GM21619 (cell line): Measurements from ENCODE around the gene TCHP.

Experiments
- ATAC-seq: cut with Tn5 transposase; IDR thresholded peaks from one replicate; pipeline ENCODE4 v1.9.1; 2021; ENCODE audit not compliant: unreplicated experiment

TCHP gene

DNA sequence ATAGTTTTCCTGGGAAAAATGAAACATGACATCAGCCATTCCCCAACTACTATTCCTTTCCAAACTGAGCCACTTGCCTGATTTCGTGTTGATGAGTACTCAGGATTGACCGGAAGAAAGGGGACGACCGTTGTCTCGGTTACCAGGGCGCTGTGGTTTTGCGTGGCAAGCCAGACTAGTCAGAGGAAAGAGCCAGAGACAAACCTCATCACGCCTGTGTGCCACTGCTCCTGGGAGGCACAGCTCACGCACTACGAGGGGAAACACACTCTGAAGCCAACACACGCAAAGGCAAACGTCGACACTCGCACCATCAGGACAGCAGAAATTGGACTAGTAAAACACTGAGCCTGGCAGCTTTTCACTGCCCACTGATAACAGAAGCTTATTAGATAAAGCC lies 61.1 kb downstream of the TCHP start:
- ATAC-seq, result no peak

DNA sequence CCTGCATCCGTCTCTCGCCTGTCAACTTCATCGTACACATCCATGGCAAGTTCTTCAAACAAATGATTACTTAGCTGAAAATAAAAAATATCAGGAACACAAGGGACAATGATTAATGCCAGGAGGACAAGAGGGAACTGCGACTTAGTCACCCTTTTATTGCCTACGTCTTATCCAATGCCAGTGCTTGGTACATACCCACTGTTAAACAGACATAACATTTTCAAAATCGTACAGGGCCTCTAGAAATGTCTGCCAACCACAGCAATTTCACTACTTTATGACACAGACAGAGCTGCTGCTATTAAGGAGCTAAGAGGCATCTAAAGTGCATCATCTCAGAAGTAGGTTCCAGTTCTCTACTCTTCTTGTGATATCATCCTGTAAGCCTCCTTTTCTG lies 61.5 kb downstream of the TCHP start:
- ATAC-seq, result no peak

DNA sequence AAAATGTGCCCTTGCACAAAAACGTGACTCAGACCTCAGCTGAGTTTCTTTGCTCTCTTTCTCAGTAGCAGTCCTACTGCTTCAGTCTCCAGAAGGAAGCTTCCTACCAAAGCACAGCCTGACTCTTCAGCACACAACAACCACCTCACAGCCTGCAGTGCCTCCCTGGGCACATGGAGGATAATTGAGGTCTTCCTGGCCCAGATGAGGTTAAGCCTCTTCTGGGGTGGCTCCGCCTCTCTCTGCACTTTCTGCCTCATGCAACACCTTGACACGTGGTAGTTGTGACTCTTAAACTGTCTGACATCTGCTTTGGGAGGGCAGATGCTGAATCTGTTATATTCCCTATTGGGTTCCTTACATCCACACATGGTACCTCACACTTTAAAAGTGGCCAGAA lies 62.3 kb downstream of the TCHP start:
- ATAC-seq, result no peak

DNA sequence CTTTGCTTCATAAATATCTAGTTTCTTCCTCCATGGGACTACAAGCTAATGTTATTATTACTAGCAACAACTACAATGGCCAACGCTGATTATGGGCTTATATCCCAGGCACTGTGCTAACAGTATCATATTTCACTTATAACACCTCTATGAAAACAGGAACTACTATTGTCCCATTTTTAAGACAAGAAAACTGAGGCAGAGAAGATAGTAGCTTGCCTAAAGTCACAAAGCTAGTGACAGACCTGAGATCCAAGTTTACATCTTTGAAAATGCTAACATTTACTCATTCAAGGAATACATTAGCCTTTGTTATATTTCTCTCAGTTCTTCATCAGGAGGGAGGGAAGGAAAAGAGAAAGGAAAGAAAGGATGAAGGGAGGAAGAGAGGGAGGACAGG lies 63.3 kb downstream of the TCHP start:
- ATAC-seq, result no peak

DNA sequence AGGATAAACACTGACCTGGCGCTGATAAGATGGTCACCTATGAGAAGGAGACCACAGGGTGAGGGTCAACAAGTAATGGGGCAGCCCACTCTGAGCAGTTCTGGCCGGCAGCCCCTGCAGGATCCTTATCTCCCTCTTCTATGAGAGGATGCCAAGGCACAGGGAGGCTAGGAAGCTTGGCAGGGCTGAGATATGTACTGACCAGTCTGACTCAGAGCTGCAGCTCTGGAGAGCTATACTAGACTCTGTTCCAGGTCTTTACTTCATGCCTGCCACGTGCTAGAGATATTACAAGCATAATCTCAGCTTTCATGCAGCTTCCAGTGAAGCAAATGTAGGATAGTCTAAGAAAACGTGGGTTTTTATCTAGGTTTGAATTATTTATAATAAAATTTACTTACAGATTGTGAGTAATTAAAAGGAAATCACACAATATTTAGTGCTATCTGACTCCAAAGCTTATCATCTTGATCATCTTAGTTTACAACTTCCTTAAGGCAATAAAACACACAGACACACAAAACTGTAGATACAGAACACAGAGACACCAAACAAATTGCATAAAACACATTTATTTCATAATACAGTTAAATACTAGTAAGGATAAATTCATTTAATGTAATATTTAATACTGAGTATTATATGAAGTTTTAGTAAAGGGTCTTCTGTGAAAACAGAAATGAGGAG lies 63.8 kb downstream of the TCHP start:
- ATAC-seq, result no peak

DNA sequence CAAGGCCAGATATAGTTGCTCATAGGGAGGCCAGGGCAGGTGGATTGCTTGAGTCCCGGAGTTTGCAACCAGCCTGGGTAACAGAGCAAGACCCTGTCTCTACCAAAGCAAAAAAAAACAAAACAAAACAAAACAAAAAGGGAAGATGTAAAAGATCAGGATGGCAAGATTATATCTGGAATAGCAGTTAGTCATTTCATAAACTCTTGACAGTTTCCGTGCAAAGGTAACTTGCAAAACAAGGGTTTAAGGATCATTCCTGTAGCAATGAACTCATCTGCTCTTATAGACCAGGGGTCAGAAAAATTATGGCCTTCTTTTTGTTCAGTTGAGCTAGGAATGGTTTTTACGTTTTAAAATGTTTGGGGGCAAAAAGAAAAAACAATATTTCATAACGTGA lies 66.5 kb downstream of the TCHP start:
- no peak for ATAC-seq

DNA sequence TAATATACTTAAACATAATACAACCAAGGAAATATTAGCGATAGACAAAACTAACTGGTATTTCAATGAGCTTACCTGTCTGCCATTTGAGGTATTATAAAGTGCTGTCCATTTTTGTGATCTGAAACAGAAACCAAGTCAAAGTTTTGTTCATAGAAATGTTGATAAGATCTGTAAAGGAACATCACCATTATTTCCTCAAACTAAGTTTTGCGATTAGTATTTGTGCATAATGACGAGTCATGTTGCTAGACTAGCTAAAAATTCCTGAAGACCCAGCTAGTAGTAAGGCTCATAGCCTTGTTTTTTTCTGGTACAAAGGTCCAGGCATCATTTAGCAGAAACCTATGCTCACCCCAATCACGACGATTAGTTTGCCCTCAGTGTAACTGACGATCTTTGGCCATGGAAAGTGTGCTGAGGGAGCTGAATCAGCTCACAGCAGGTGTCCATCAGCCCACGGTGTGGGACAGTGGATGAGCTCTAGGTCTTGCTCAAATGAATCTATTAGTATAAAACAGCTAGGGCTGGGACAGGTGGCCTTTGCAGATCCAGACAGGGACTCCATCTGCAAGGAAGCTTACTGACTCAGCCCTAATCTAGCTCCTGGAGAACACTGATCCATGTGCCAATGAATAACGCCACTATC lies 67.4 kb downstream of the TCHP start:
- ATAC-seq, result no peak
